Activated CD8-positive, alpha-beta memory T cell treated with anti-CD3 and anti-CD28 coated beads for 36 hours (primary cell): ENCODE results near the gene WNK4. TPM values are rescaled to one million over a fixed set of nuclear protein-coding genes. Genes with fewer than 3 reads are reported as not detected.

Source experiments
- CTCF ChIA-PET: fragments of 350-600 bp; sonication (Branson Sonifier 250); formaldehyde crosslinking; loops from one replicate; lab custom pipeline; 2021; ENCODE audit warnings: antibody characterized with exemption; lab: Charles Lee
- POLR2A ChIA-PET: fragments of 350-600 bp; sonication (Branson Sonifier 250); formaldehyde crosslinking; loops from one replicate; lab custom pipeline; 2021; ENCODE audit warnings: antibody characterized with exemption; lab: Charles Lee
- total RNA-seq, 2 experiments: library from RNA; stranded (reverse); gene quantifications; one replicate each; pipeline ENCODE4 v1.2.3, GENCODE V29; 2021

WNK4 gene
- total RNA-seq, 2 experiments from 2014 or later = 0.23 to 0.38 TPM

- ChIA-PET POLR2A (no interaction called here), CTCF (interaction anchor here (0.5 to 1.1 kb wide), 4 partner anchors 12 to 206 kb away, joined by 3 to 4 read pairs (median 4); no protein-coding TSS in a partner anchor)
Observed at GRCh38 chr17:42784811-42785592, 4.6 kb downstream of the WNK4 start.

GRCh38 chr17:42787266-42787665 is 6.9 kb downstream of the WNK4 start:
- ChIA-PET CTCF (interaction anchor here (1.0 kb wide), 1 partner anchor 24 kb away, joined by 3 read pairs; no protein-coding TSS in a partner anchor), POLR2A (interaction anchor here (0.9 kb wide), 1 partner anchor 9 kb away, joined by 3 read pairs; no protein-coding TSS in a partner anchor)

DNA sequence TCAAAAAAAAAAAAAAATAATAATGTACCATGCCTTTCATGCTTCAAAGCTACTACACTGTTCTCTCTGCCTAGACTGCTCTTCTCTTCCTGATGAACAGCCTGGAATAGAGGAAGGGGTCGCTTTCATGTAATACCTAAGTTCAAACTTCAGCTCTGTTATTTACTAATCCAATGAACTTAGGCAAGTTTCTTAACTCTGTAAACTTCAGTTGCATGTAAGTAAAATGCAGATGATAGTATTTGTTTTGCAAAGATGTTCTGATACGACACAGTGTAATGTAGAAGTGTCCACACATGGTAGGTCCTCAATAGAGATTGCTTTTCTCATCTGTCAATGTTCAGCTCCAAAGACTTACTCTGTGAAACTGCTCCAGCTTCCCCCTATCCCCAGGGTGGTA is 11.5 kb downstream of the WNK4 start:
- ChIA-PET POLR2A (no interaction called here), CTCF (interaction anchor here (0.5 to 1.7 kb wide), 2 partner anchors 28 to 156 kb away, joined by 3 to 4 read pairs; no protein-coding TSS in a partner anchor)

GRCh38 chr17:42792545-42792944 is 12.1 kb downstream of the WNK4 start:
- POLR2A ChIA-PET = no interaction called here
- CTCF ChIA-PET = no interaction called here

GRCh38 chr17:42795061-42795460 is 14.7 kb downstream of the WNK4 start:
- POLR2A ChIA-PET = no interaction called here
- CTCF ChIA-PET = no interaction called here

- POLR2A ChIA-PET = no interaction called here
- CTCF ChIA-PET = no interaction called here
Observed at GRCh38 chr17:42795465-42795864, 15.1 kb downstream of the WNK4 start.

DNA sequence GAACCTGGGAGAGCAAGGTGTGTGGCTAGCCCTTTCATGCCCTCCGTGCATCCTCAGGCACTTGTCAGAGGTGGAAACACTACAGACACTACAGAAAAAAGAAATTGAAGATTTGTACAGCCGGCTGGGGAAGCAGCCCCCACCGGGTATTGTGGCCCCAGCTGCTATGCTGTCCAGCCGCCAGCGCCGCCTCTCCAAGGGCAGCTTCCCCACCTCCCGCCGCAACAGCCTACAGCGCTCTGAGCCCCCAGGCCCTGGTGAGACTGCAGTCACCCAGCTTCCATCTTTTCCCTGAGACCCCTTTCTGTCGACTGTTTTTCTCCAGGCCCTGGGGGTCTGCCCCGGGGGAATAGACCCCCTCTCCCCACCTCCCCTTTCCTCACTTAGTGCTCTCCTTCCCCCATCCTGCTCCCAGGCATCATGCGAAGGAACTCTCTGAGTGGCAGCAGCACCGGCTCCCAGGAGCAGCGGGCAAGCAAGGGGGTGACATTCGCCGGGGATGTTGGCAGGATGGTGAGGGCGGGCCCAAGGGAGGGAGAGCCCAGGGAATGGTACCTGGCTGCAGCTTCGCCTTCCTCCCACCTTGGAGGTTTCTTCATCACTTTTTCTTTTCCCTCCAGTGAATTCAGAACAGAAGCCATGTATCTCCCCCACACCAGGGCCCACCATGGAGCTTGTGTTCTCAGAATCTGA is 15.8 kb downstream of the WNK4 start:
- ChIA-PET POLR2A (no interaction called here), CTCF (interaction anchor here (0.9 kb wide), 1 partner anchor 11 kb away, joined by 3 read pairs; no protein-coding TSS in a partner anchor)

DNA sequence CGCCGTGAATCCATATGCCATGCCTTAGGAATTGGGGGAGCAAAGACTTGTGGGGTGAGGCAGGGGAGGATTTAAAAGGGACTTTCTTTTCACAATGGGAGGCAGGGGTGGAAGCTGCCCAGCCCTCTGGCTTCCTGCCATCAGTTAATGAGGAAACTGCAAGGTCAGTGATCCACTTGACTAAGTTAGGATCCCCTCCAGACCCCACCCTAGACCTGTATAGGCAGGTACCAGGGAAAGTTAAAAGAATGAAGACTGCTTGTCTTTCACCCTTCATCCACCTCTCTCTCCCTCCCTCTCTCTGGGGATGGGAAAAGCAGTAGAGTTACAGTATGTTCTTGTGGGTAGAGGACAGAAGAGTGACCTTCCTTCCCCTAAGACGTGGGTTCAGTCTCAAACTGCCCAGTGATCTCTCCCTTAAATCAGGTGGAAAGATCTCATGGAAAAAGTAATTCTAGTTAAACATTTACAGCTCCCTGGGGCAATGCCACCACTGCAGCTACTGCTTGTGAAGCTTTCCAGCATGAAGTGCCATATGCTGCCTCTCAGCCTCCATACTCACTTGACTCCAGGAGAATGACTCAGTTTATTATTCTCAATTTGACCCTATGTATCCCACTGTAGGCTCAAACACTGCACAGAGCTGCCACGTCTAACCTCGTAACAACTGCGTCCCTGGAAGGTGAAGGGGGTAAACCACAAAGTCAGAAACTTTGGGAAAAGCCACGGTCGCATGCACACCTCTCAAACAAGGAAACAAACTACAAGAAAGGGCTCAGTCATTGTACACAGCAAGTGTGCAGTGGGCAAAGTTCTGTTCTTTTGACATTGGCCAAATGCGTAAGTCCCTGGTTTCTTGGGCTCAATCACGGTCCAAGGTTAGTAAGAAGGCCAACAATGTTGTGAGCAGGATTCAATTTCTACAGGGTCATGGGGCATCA is 16.9 kb downstream of the WNK4 start:
- CTCF ChIA-PET = interaction anchor here (0.9 to 2.7 kb wide), 2 partner anchors 12 to 219 kb away, joined by 3 to 7 read pairs; partner anchors contain the start of gene PSMC3IP
- POLR2A ChIA-PET = no interaction called here

DNA sequence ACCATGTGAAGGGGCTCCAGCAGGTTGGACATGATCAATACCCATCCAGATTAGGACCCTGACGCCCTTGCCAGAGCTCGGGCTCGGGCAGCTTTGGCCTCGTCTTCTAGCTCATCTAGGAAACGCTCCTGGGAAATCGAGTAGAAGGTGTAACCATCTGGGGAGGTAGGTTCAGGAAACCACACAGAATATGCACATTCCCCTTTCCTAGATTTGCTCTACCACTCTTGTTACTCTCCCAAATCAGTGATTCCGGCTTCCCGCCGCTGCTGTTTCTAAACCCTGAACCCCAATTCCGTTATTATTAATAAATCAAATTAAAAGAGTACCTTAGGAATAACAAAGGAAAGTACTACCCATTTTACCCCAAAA is 17.6 kb downstream of the WNK4 start:
- CTCF ChIA-PET = interaction anchor here (2.7 kb wide), 1 partner anchor 220 kb away, joined by 7 read pairs; the partner anchor contains the start of gene PSMC3IP
- POLR2A ChIA-PET = interaction anchor here (1.1 to 1.3 kb wide), 2 partner anchors 137 to 200 kb away, joined by 3 to 4 read pairs; partner anchors contain the start of gene RPL27

DNA sequence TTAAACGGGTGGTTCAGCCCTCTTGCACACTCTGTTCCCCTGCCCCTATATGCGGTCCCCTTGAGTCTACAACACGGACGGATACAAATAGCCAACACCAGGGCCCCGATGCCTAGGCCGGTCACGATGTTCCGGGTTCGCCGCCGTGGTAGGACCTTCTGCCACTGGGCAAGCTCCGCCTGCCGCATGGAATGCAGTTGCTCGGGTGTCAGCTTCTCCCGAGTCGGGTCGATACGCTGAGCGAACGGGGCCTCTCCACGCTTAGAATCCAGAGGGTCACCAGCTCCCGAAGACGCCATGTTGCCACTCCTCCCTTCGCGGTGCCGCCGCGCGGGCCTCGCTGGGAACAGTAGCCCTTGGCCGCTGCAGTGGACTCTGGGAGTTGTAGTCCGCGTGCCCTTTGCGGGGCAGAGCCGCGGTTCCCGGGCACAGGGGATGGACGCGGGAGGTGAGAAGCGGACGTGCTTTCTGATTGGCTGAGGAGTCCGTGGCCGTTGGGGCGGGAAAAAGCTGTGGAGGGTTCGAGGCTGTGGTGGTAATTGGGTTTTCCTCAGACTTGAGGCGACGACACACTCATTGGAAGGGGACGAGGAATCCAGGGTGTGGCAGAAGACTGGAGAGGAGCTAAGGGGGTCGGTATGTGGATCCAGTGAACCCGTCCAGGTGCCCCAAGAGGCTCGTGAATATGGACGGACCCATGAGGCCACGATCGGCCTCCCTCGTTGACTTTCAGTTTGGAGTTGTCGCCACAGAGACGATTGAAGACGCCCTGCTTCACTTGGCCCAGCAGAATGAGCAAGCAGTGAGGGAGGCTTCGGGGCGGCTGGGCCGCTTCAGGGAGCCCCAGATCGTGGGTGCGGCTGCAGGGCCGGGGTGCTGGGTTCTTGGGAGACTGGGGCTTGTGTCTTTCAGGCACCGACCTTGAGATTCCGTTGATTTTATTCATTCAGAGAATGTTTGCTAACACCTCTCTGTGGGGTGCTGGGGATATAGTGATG is 18.3 kb downstream of the WNK4 start, which contains the start of the genes CNTD1 and COA3:
TSS of gene CNTD1 (plus strand) at position 479 of the 998 bp plus-strand sequence. CDS start at position 686, 207 bp downstream.
TSS of gene COA3 (minus strand) at position 322 of the 998 bp plus-strand sequence. CDS start at position 299, 23 bp downstream.
- CTCF ChIA-PET = interaction anchor here (0.6 to 2.7 kb wide), 3 partner anchors 17 to 220 kb away, joined by 3 to 7 read pairs (median 3); partner anchors contain the start of genes PSMC3IP and VPS25
- POLR2A ChIA-PET = interaction anchor here (0.6 to 1.3 kb wide), 3 partner anchors 58 to 199 kb away, joined by 3 to 4 read pairs (median 3); partner anchors contain the start of gene RPL27

DNA sequence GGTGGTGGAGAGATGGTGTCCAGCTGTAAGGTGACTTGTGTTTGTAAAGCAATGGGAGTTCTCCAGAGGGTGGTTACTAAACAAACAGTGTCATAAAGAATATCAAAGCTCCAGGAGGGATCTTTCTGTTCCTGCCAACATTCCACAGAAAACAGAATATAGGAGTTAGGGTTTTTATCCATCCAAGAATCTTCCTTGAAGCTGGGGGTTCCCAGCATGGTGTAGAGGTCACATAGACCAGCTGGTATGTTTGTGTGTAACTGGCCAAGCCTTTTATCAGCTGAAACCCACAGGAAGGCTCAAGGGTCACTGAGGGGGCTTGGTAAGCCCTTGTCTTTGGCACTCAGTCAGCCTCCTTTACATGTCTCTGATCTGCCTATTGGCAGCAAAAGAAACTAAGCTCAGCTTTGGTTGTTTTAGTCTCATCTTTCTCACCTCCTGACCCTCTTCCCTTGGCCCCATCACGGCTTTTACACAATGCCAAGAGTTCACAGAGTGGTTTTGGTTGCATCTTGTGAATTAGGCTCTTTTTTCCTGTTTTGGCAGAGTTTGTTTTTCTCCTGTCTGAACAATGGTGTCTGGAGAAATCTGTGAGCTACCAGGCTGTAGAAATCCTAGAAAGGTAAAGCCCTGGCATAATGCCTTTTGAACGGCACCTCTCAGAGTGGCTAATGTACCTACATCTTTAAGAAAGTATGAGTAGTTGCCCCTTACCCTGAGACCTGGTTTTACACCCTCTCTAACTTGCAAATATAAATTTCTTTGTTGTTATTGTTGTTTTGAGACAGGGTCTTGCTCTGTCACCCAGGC is 22.9 kb downstream of the WNK4 start:
- CTCF ChIA-PET = interaction anchor here (1.6 to 2.1 kb wide), 2 partner anchors 15 to 17 kb away, joined by 5 to 6 read pairs; no protein-coding TSS in a partner anchor
- POLR2A ChIA-PET = interaction anchor here (0.6 kb wide), 1 partner anchor 29 kb away, joined by 6 read pairs; no protein-coding TSS in a partner anchor

DNA sequence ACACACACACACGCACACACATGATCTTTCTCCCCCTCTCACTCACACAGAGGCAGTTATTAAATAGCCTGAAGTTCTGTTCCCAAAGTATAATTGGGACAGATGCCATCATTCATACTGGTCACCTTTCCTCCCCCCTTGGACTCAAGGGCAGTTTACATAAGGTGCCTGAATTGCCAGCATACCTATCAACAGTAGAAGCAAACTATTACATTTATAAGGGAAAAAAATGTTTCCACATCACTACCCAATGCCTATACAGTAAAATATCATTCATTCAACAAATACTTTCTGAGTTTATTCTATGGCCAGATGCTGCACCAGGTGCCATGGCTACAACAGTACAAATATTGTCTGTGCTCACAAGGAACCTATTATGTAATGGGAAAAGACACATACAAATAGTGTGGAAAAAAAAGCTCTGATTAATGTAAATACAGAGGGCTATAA is 24.5 kb downstream of the WNK4 start:
- ChIA-PET CTCF (no interaction called here), POLR2A (no interaction called here)

- POLR2A ChIA-PET = interaction anchor here (0.7 kb wide), 1 partner anchor 296 kb away, joined by 5 read pairs; no protein-coding TSS in a partner anchor
- CTCF ChIA-PET = interaction anchor here (0.6 to 0.7 kb wide), 2 partner anchors 9 to 165 kb away, joined by 3 read pairs; no protein-coding TSS in a partner anchor
Observed at GRCh38 chr17:42806249-42806648, 25.8 kb downstream of the WNK4 start.

- ChIA-PET CTCF (no interaction called here), POLR2A (no interaction called here)
Observed at GRCh38 chr17:42809250-42809649, 28.8 kb downstream of the WNK4 start.

DNA sequence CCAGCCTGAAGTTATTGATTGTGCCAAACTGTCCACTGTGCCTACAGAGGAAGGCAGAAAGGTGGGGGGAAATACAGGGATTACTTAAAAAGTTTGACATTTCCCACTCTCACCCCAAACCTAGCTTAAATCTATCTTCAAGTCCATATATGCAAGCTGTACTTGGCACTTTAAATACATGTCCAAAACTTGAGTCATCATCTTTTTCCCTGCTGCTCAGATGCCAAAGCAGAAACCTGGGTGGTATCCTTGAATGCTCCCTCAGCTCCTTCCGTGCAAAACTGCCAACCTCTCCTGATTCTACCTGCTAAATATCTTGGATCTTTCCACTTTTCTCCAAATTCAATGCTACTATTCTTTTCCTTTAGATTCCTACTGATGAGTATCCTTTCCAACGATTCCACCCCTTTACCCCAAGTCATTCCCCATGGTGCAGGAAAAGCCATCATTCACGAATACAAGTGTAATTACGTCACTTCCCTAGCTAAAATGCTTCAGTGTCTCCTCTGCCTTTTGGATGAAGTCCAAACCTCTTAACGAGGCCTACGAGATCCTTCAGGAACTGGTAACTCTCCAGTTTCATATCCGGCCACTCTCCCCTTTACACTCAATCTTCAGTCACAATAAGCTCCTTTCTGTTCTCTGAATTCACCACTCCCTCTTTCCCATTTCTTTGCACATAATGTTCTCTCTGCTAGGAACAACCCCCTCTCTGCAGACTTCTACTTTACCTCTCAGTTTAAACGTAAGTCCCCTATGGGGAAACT is 34.4 kb downstream of the WNK4 start:
- ChIA-PET CTCF (interaction anchor here (0.5 to 1.2 kb wide), 3 partner anchors 9 to 236 kb away, joined by 3 read pairs; no protein-coding TSS in a partner anchor), POLR2A (no interaction called here)
